Epithelial cell of esophagus (primary cell): ENCODE data around the gene RIC8B.

Experiments
- DNase-seq: peaks from one replicate; pipeline ENCODE4 v3.0.0; 2010; ENCODE audit warnings: low read depth
- H3K4me3 ChIP-seq: 2 replicates; pipeline ENCODE4 v1.5.1; 2011; ENCODE audit warnings: mild to moderate bottlenecking, low read length, control low read depth
- CTCF ChIP-seq: IDR thresholded peaks from 2 replicates; pipeline ENCODE4 v1.5.1; 2011; ENCODE audit warnings: low read depth, mild to moderate bottlenecking, low read length, control low read depth, inconsistent platforms; ENCODE audit not compliant: insufficient read depth; ENCODE audit errors: missing control alignments

Gene RIC8B

GRCh38 chr12:106863189-106863588, 88.7 kb downstream of the RIC8B start:
- no peak for DNase-seq
- no peak for TF ChIP-seq CTCF
- H3K4me3 ChIP-seq: no peak overlapping the region

DNA sequence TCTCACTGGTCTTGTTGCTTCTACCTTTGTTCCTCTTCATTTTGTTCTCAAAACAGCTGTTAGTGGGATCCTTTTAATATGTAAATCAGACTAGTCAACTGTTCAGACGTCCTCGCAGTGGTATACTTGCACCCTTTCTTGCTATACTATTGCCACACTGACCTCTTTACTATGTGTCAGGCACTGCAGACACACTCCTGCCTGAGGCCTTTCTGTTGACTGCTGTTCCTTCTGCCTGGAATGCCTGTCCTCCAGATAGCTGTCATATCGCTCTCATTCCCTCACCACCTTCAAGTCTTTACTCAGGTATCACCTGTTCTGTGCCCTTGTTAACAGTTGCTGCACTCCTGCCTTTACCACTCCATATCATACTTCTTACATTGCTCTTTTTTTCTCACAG, 91.2 kb downstream of the RIC8B start:
- TF ChIP-seq CTCF: no peak
- peak; percentile 32 for DNase-seq

DNA sequence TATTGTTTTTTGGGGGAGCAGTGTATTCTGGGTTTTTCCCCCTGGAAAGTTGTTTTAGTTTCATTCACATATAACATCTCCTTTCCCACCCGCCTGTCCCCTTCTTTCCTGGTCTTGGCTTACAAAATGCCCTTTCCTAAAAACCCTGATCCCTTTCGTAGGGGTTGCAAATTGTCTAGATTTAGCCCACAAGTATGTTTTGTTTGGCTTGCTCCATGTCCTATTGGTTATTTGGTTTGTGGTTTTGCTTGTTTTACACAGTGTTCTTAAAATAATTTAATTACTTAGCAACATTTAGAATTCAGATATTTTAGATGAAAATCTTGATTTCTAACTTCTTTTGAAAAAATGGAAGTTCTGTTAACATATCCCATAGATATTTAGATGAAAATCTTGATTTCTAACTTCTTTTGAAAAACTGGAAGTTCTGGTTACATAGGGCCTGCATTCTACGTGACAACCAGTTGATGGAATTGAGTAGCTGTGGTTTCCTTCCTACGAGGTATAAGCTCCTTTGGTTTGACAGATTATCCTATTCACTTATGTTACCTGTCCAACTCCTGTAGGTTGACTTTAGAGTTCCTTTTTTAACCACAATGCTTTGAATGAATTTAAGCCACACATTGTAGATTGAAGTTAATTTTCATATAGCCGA, 92.1 kb downstream of the RIC8B start:
- no peak for TF ChIP-seq CTCF

More for the DNA sequence above, 91.2 kb downstream of the RIC8B start:
- no peak overlapping the region for H3K4me3 ChIP-seq

GRCh38 chr12:106867651-106868050, 93.2 kb downstream of the RIC8B start:
- H3K4me3 ChIP-seq: no peak overlapping the region
- TF ChIP-seq CTCF: no peak
- no peak for DNase-seq

More for the DNA sequence above, 92.1 kb downstream of the RIC8B start:
- DNase-seq: no peak
- no peak overlapping the region for H3K4me3 ChIP-seq

DNA sequence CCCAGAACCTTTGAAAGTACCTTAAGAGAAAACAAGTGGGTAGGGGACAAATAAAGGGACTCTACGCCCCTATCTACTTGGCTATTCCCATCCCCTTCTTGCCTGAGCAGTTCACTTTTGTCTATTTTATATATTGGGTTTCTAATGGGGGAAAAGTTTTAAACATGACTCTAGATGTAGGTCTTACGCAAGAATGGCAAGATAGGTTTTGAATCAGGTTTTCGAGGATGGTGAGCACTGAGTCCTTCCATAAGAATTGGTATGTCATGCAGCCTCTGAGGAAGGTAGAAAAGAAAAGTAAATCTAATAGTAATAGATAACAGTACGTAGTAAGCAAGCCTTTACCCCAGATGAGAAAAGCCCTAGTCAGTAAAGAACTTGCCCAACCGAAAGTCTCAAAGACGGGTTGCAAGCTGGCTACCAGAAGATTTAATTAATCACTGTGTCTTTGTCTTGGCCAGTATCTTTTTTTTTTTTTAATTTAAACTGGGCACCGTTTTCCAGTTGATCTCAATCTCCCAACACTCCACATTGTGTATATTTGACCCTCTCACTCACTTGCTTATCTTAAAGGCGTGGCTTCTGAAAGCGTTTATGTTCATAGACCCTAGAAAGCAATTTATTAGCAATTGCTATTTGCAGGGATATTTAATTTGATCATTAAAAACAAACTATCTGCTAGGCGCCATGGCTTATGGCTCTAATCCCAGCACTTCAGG, 94.7 kb downstream of the RIC8B start:
- TF ChIP-seq CTCF: no peak
- no peak for DNase-seq
- H3K4me3 ChIP-seq: no peak overlapping the region

DNA sequence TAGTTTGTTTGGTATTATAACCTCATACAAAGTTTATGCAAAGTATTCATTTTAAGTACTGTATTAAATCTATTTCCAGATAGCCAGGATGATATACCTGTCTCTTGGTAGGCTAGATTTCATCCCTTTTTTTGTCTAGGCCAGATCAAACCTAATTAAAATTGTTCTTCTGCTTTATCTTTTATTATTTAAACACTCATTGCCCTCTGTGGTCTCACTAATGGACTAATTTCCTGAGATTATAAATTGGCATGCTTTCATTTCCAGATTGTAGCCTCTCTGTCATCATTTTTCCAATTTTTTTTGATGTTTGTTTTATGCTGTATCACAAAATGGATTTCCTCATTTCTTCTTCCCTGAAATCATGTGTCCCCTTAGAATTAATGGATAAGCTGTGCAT, 95.6 kb downstream of the RIC8B start:
- TF ChIP-seq CTCF: no peak
- no peak for DNase-seq
- H3K4me3 ChIP-seq: no peak overlapping the region
